ENCODE data around the gene PTPRZ1. TPM values are rescaled to one million over a fixed set of nuclear protein-coding genes. Genes with fewer than 3 reads are reported as not detected.

The PTPRZ1 gene
- total RNA-seq, 1 donor from 2014 or later, result 20.7 TPM

DNA sequence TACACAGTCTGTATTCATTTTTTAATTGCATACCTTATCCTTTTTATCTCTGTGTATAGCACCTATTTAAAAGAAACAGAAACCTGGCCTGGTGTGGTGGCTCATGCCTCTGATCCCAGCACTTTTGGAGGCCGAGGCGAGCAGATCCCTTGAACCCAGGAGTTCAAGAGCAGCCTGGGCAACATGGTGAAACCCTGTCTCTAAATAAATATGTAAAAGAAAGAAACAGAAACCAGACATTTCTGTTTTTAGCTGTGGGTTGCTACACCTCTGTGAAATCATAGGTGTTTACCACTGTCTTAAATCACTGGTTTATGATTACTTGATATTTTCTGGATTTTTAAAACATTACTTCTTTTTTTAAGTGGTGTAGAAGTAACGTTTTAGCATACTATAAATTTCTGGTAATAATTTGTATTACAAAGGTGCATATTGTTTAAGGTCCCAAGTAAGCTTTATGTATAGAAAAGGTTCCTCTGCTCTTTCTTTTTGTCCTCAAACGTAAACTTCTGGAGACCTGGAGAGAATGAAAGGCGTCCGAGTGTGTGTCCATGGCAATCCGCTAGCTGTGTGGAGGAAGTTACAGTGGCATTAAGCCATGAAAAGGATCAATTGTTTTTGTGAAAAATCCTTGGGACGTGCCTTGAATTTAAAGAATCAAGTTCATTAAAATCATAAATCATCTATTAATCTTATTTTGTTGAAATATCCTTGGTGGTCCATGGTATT, 41.1 kb downstream of the PTPRZ1 start:
- Mint-ChIP-seq H3K9me3 (no peaks in the 10 kb centered on the region), H3K27me3 (no peaks in the 10 kb centered on the region), H3K4me1 (ENCODE audit: unreplicated experiment) (peaks cover 5% of the 10 kb centered on the region), H3K36me3 (no peaks in the 10 kb centered on the region), H3K4me3 (no peak overlapping the region), H3K27ac (no peak overlapping the region)
- no peak for DNase-seq (ENCODE audit: extremely low spot score, unreplicated experiment)
- TF ChIP-seq, protein P1, sequence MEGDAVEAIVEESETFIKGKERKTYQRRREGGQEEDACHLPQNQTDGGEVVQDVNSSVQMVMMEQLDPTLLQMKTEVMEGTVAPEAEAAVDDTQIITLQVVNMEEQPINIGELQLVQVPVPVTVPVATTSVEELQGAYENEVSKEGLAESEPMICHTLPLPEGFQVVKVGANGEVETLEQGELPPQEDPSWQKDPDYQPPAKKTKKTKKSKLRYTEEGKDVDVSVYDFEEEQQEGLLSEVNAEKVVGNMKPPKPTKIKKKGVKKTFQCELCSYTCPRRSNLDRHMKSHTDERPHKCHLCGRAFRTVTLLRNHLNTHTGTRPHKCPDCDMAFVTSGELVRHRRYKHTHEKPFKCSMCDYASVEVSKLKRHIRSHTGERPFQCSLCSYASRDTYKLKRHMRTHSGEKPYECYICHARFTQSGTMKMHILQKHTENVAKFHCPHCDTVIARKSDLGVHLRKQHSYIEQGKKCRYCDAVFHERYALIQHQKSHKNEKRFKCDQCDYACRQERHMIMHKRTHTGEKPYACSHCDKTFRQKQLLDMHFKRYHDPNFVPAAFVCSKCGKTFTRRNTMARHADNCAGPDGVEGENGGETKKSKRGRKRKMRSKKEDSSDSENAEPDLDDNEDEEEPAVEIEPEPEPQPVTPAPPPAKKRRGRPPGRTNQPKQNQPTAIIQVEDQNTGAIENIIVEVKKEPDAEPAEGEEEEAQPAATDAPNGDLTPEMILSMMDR (conservative IDR thresholded peaks at IDR 0.05), result no peak

DNA sequence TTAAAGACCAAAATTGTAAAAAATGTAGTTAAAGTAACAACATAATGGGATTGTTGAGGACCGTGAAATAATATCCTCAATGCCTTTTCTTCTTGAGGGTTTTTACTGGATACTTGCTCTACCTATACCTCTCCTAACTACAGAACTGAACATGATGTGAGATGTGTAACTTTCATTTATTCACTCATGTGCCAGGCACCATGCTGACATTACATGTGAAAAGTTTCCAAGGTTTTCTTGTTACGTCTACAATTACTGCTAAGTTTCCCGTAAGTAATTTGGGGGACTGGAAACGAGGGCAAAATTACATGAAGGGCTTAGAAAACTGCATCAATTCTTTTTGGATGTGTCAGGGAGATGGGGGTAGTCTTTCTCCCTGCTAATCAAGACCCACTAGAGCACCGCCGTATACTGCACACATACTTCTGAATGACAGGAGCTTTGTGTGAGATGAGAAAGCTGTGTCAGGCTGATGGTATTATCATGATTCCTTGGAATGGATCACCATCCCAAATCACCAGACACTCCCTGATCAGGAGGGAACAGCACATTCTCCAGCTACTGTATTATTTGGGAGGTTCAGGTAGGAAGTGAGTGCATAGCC, 41.8 kb downstream of the PTPRZ1 start:
- H3K4me3 Mint-ChIP-seq, result no peak overlapping the region
- no peaks in the 10 kb centered on the region for H3K27me3 Mint-ChIP-seq
- TF ChIP-seq, protein P1 (conservative IDR thresholded peaks at IDR 0.05), result no peak
- peaks cover 4% of the 10 kb centered on the region for H3K4me1 Mint-ChIP-seq (ENCODE audit: unreplicated experiment)
- H3K9me3 Mint-ChIP-seq, result no peaks in the 10 kb centered on the region
- no peak overlapping the region for H3K27ac Mint-ChIP-seq
- no peaks in the 10 kb centered on the region for H3K36me3 Mint-ChIP-seq
- no peak for DNase-seq (ENCODE audit: extremely low spot score, unreplicated experiment)

DNA sequence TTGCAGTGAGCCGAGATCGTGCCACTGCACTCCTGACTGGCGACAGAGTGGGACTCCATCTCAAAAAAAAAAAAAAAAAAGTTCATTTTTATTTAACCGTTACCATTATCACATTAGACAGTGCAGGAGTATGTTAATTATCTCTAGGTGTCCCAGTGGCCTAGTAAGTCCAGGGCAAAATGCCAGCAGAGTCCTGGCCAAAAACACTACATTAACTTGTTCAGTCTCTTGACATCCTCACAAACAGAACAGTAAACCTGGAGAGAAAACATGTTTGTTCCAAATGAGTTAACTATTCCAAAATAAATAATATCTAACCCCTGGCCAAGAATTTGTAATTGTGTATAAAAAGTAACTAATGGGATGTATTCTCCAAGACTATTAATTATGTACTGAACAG, 43.2 kb downstream of the PTPRZ1 start:
- no peak for DNase-seq (ENCODE audit: extremely low spot score, unreplicated experiment)
- Mint-ChIP-seq H3K9me3 (no peaks in the 10 kb centered on the region), H3K36me3 (no peaks in the 10 kb centered on the region), H3K27ac (no peak overlapping the region), H3K4me3 (no peak overlapping the region), H3K27me3 (no peaks in the 10 kb centered on the region), H3K4me1 (ENCODE audit: unreplicated experiment) (no peaks in the 10 kb centered on the region)
- TF ChIP-seq, protein P1 (conservative IDR thresholded peaks at IDR 0.05), result no peak

DNA sequence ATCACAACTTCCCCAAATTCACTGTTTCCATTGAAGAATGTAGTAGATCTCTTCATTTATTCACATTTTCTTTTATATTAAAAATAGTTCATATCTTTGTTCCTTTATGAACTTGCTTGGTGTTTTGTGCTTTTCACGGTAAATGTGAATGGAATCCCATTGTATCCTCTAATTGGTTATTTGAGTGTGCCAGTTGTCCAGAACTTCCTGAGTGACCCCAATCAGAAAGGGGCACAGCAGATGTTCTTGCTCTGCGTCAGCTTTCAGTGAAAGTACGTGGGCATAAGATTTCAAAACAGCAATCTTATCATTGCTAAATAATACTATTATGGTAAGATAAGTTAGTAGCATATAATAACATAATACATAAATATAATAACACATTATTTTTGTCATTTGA, 47.0 kb downstream of the PTPRZ1 start:
- H3K9me3 Mint-ChIP-seq, result no peaks in the 10 kb centered on the region
- no peaks in the 10 kb centered on the region for H3K36me3 Mint-ChIP-seq
- no peak for DNase-seq (ENCODE audit: extremely low spot score, unreplicated experiment)
- H3K4me3 Mint-ChIP-seq, result no peak overlapping the region
- H3K4me1 Mint-ChIP-seq (ENCODE audit: unreplicated experiment), result no peaks in the 10 kb centered on the region
- TF ChIP-seq, protein P1 (conservative IDR thresholded peaks at IDR 0.05), result no peak
- no peak overlapping the region for H3K27ac Mint-ChIP-seq
- H3K27me3 Mint-ChIP-seq, result no peaks in the 10 kb centered on the region

DNA sequence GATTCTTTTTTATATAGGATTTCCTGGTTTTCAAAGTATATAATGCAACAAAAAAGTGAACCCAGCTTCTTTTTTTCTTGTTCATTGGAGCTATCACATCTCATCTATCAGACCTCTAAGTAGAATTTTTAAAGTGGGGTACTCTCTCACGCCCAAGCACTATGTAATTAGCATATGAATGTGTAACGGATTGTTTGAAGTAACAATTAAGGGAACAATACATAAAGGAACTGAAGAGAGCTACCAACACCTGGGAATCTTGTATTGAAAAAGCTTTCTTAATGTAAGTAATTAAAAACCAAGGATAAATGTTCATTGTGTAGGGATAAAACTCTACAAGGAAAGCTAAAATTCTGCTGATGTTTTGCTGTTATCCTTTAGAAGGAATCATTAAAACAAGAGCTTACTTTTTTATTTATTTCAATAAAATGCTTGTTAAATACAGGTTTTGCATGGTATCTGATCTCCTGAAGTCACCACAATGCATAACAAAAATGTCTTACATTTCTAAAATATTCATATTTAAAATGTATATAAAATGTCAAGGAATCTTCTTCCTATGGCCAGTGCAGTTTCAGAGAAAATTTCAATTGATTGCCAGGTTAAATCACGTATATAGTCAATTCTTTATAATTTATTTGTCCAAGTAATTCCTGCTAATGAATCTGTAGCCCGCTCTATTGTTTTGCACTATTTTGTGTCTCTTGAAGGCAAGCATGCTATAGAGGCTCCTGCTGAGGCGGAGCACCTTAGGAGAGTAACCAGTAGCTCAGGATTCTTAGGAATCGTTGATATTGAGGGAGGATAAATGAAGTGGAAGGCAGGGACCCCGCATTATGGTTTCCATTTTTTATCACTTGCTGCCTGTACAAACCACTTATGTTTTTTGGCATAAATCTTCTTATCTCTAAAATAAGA, 51.6 kb downstream of the PTPRZ1 start:
- Mint-ChIP-seq H3K9me3 (no peaks in the 10 kb centered on the region), H3K4me1 (ENCODE audit: unreplicated experiment) (no peaks in the 10 kb centered on the region), H3K36me3 (no peaks in the 10 kb centered on the region), H3K27me3 (no peaks in the 10 kb centered on the region), H3K4me3 (no peak overlapping the region), H3K27ac (no peak overlapping the region)
- TF ChIP-seq, protein P1 (conservative IDR thresholded peaks at IDR 0.05), result no peak
- no peak for DNase-seq (ENCODE audit: extremely low spot score, unreplicated experiment)
